Measurements from ENCODE around the gene ARFGAP2. TPM values are rescaled to one million over a fixed set of nuclear protein-coding genes. Genes with fewer than 3 reads are reported as not detected.
"Not testable (repeated sequence)": the region's sequence is repeated elsewhere in the genome, so short reads cannot be mapped to it uniquely, and the experiment has no call there.

Gene ARFGAP2
- total RNA-seq, 1 donor from 2014 or later, result 45.8 TPM

DNA sequence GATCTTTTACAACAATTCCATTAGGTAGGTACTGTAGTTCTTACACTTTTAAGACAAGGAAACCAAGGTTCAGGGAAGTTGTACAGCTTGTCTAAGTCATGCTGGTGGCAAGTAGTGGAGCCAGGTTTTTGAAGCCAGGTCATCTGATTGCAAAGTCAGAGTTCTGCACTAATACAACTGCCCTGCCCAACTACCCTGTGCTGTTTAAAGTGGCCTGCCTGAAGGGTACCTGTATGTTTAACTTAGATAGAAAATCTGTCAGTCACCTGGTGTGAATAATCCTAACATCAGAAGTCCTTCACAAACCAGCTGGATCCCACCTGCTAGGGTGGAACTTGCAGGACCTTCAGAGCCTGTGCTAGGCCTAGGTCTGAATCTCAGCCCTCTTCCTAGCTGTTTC is 44.2 kb downstream of the ARFGAP2 start:
- intact Hi-C loops (cut with DNase I), result no loop called here
- DNase-seq (ENCODE audit: missing footprints), result no peak
- ATAC-seq, result no peak

DNA sequence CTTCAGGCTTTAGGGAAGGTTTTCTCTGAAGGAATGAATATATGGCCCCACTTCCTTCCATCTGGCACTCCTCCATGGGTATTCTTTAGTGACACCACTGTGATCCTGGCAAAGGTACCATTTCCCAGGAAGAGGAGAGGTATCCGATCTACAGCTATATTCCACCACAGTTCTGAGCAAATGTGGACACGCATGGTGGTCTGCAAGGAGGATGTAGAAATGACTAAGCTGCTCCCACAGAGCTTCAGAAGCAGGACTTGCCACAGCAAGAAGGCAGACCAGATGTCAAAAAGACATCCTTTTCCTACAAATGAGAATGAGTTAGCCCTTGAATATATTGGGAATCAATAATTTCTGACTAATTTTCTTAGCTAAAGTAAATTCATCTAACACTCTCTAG is 45.5 kb downstream of the ARFGAP2 start:
- intact Hi-C loops (cut with DNase I), result no loop called here
- DNase-seq (ENCODE audit: missing footprints) (no peak), ATAC-seq (no peak)

DNA sequence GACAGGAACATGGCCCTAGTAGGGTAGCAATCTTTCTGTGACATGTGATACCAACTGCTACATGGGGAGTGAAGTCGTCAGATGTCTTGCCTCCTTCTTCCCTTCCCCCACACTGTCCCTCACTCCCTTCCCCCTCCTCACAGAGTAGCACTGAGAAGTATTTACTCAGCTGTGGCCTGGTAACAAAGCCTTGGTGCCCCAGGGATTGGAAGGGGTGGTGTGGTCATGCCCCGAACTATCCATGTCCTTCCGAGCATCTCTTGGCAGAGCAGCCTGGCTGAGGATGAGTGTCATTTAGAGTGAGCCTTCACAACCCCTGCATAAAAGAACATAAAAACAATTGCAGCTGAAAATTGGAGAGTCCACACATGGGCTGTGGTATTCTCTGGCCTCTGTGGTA is 46.1 kb downstream of the ARFGAP2 start:
- DNase-seq (ENCODE audit: missing footprints) (no peak), ATAC-seq (no peak)
- intact Hi-C loops (cut with DNase I), result no loop called here

DNA sequence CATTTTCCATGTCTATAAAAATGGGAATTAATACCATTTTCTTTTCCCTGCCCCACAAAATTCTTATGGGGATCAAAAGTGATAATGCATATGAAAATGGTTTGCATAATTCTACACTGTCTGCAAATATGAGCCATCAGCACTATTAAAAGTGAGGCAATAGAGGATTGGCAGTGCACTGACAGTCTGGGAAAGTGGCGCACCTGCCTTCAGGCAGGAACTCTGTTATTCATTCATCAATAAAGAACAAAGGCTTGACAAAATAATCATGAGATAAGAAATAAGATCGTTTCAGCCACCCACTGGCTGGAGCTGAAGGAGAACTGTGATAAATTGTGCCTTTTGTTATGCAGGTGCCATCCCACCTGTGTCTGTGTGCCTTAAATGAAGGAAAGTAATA is 49.5 kb downstream of the ARFGAP2 start:
- intact Hi-C loops (cut with DNase I), result no loop called here
- ATAC-seq (no peak), DNase-seq (ENCODE audit: missing footprints) (no peak)

DNA sequence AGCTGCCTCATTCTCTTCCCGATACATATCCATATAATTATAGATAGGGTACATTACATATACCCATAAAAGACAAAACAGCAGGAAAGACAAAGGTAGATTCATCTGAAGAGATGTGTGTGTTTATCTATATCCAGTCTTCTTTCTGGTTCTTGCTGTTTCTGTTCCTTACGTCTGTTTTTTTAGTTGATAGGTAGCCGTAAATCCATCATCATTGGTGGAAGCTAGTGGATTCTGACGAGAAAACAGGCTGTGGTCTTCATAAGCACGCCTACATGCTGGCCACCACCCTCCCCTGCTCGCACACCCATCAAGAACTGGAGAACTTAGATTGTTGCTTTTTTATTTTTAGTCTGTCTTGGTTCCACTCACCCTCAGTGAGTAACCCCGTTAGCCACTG is 51.6 kb downstream of the ARFGAP2 start:
- intact Hi-C loops (cut with DNase I), result no loop called here
- ATAC-seq (no peak), DNase-seq (ENCODE audit: missing footprints) (no peak)

DNA sequence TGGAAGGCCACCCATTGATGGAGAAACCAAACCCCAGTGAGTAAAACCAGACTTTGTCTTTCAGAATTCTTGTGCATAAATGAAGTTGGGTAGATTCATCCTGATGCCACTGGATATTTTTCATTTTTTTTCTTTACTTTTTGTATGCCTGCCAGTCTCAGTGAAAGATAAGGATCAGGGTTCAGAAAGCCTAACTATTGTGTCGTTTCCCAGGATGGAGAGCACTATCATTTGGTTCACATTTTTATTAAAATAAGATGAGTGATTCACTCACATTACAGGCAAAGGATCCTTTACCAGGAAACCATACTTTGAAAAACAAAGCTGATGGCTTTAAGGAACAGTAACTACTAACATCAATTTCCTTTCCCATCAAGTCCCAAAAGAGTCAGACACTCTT is 52.0 kb downstream of the ARFGAP2 start:
- DNase-seq (ENCODE audit: missing footprints) (no peak), ATAC-seq (no peak)
- intact Hi-C loops (cut with DNase I), result no loop called here

DNA sequence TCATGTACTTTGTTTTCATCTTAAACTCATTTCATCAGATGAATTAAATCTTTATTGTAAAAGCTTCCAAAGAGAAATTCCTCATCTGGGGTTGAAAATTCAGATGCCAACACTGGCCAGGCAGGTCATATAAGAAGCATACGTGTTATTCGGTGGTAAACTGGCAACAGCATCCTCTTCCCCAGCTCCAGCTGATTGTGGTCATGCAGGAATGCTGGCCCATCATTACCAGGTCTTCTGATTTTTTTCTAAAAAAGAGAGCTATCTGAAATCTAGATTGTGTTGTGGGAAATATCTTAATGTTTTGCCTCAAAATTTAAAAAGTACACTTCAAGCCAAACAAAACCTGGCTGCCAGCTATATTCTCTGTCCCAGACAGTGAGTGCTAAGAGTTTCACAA is 53.6 kb downstream of the ARFGAP2 start:
- intact Hi-C loops (cut with DNase I), result no loop called here
- no peak for DNase-seq (ENCODE audit: missing footprints)
- no peak for ATAC-seq

DNA sequence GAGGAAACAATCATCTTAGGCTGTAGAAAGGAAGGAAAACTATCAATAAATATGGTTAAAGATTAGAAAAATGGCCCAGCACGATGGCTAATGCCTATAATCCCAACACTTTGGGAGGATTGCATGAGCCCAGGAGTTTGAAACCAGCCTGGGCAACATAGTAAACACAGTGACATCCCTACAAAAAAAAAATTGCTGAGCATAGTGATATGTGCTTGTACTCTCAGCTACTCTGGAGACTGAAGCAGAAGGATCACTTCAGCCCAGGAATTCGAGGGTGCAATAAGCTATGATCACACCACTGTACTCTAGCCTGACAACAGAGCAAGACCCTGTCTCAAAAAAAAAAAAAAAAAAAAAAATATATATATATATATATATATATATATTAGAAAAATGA is 54.9 kb downstream of the ARFGAP2 start:
- DNase-seq (ENCODE audit: missing footprints) (no peak), ATAC-seq (no peak)
- intact Hi-C loops (cut with DNase I), result no loop called here

DNA sequence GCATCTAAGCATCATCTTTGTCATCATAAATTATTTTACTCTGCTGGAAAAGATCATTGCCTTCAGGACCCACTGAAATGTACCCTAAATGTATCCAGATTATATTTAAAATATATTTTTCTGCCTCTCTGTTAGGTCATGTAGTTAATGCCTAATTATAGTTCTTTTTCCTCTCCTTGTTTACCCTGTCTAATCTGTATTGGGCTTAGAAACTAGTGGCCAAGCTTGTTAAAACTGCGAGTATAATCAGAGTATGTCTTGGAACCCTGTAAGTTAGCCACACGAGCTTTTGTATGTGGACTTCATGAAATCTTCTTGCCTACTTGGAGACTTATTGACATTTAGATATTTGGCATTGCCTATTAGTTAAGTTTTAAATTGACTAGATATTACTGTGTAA is 55.6 kb downstream of the ARFGAP2 start:
- no peak for DNase-seq (ENCODE audit: missing footprints)
- no peak for ATAC-seq
- intact Hi-C loops (cut with DNase I), result no loop called here

DNA sequence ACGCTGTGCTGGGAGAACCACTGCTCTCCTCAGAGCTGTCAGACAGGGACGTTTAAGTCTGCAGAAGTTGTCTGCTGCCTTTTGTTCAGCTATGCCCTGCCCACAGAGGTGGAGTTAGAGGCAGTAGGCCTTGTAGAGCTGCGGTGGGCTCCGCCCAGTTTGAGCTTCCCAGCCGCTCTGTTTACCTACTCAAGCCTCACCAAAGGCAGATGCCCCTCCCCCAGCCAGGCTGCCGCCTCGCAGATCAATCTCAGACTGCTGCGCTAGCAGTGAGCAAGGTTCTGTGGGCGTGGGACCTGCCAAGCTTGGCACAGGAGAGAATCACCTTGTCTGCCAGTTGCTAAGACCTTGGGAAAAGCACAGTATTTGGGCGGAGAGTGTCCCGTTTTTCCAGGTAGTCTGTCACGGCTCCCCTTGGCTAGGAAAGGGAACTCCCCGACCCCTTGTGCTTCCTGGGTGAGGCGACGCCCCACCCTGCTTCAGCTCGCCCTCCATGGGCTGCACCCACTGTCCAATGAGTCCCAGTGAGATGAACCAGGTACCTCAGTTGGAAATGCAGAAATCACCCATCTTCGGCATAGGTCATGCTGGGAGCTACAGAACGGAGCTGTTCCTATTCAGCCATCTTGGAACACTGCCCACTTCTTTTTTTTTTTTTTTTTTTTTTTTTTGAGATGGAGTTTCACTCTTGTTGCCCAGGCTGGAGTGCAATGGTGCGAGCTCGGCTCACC is 57.6 kb downstream of the ARFGAP2 start:
- intact Hi-C loops (cut with DNase I); DNase-seq (ENCODE audit: missing footprints); ATAC-seq: not testable (repeated sequence)

Small RNA genes lying within 50 kb of the gene (microRNA-seq; reads per million reads assigned to microRNA genes)
- gene MIR6745, result not detected

Other genes starting within 250 kb of the ARFGAP2 start
- gene CSTPP1, start 240.1 kb downstream of the ARFGAP2 start, total RNA-seq, result 11.0 TPM
- 177 TPM for gene PACSIN3, start 9.6 kb upstream of the ARFGAP2 start, total RNA-seq
- gene DDB2, start 38.1 kb upstream of the ARFGAP2 start, total RNA-seq, result 10.3 TPM
- gene ACP2, start 71.9 kb upstream of the ARFGAP2 start, total RNA-seq, result 21.2 TPM
- 22.3 TPM for gene NR1H3, start 81.1 kb upstream of the ARFGAP2 start, total RNA-seq
- gene MADD, start 93.3 kb upstream of the ARFGAP2 start, total RNA-seq, result 40.2 TPM
- gene MYBPC3, start 175.8 kb upstream of the ARFGAP2 start, total RNA-seq, result 2,397 TPM
- 14.6 TPM for gene SPI1, start 201.7 kb upstream of the ARFGAP2 start, total RNA-seq
- gene SLC39A13, start 231.7 kb upstream of the ARFGAP2 start, total RNA-seq, result 35.0 TPM
- gene PSMC3, start 249.6 kb upstream of the ARFGAP2 start, total RNA-seq, result 160 TPM